Measurements from ENCODE around the gene DNAL4. TPM values are rescaled to one million over a fixed set of nuclear protein-coding genes. Genes with fewer than 3 reads are reported as not detected.

DNAL4 gene
- polyA plus RNA-seq, 1 donor (not counting 4 experiments of a cell fraction or from before 2014, with no cell fraction given) = 11.4 TPM

GRCh38 chr22:38777087-38777671 lies 16.8 kb downstream of the DNAL4 start:
- no peak for DNase-seq (ENCODE audit: low read depth, low spot score)
- Histone ChIP-seq H3K4me3 (ENCODE audit: control insufficient read depth in 2 of 3, extremely low read depth in 1 of 3, insufficient read depth in 2 of 3, low read depth in 1 of 3, low read length in 3 of 3) (no peak overlapping the region), H3K27ac (ENCODE audit: control insufficient read depth, insufficient read depth, low read length) (no peak overlapping the region), H3K9ac (ENCODE audit: control insufficient read depth, extremely low read depth, insufficient read depth, low read length) (no peak overlapping the region), H3K79me2 (ENCODE audit: control insufficient read depth, insufficient read depth, low read length) (no peaks in the 10 kb centered on the region), H4K20me1 (ENCODE audit: control insufficient read depth, extremely low read depth, insufficient read depth, low read length) (peaks cover 3% of the 10 kb centered on the region), H3K4me2 (ENCODE audit: control insufficient read depth, extremely low read depth, insufficient read depth, low read depth, low read length) (no peak overlapping the region), H2AFZ (ENCODE audit: control insufficient read depth, low read length) (no peak overlapping the region), H3K36me3 (ENCODE audit: control insufficient read depth in 2 of 2, extremely low read depth in 1 of 2, insufficient read depth in 2 of 2, low read length in 2 of 2) (peaks cover 0 to 3% of the 10 kb centered on the region in 2 experiments), H3K27me3 (ENCODE audit: control insufficient read depth, extremely low read depth, insufficient read depth, low read length) (no peaks in the 10 kb centered on the region), H3K9me3 (ENCODE audit: control insufficient read depth, low read depth, low read length) (no peaks in the 10 kb centered on the region), H3K4me1 (ENCODE audit: control insufficient read depth, extremely low read depth, insufficient read depth, low read length) (peaks cover 16% of the 10 kb centered on the region), H3K9me1 (ENCODE audit: control insufficient read depth, extremely low read depth, insufficient read depth, low read length) (no peaks in the 10 kb centered on the region)
- TF ChIP-seq EZH2 (IDR thresholded peaks at IDR 0.05; ENCODE audit: low read length) = no peak
- TF ChIP-seq, protein P1, sequence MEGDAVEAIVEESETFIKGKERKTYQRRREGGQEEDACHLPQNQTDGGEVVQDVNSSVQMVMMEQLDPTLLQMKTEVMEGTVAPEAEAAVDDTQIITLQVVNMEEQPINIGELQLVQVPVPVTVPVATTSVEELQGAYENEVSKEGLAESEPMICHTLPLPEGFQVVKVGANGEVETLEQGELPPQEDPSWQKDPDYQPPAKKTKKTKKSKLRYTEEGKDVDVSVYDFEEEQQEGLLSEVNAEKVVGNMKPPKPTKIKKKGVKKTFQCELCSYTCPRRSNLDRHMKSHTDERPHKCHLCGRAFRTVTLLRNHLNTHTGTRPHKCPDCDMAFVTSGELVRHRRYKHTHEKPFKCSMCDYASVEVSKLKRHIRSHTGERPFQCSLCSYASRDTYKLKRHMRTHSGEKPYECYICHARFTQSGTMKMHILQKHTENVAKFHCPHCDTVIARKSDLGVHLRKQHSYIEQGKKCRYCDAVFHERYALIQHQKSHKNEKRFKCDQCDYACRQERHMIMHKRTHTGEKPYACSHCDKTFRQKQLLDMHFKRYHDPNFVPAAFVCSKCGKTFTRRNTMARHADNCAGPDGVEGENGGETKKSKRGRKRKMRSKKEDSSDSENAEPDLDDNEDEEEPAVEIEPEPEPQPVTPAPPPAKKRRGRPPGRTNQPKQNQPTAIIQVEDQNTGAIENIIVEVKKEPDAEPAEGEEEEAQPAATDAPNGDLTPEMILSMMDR (optimal IDR thresholded peaks at IDR 0.05 in 1 of 3, IDR thresholded peaks at IDR 0.05 in 1 of 3, conservative IDR thresholded peaks at IDR 0.05 in 1 of 3; ENCODE audit: extremely low read depth in 1 of 3, insufficient read depth in 2 of 3, low read length in 3 of 3) = no peak
- dilution Hi-C loops (cut with MboI; ENCODE audit: extremely low pct_ligation_motif_present, low sequenced_read_pairs) = no loop called here
- FAIRE-seq = no peak

DNA sequence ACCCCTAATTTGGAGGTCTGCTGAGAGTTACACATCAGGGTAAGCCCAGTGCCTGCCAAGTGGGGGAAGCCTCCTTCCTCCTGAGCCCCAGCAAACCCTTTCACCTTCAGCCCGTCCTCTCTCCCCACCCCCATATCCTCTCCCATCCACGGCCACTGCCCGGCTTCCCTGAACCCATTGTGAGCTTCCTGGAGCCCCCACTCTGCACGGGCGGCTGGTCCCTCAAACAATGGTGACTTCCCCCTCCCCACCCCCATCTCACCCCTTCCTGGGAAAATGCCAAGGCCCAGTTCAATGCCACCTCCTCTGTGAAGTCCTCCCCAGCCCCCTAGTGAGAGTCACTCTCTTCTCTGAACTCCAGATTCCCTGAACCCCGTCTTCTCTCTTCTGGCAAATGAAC lies 17.9 kb downstream of the DNAL4 start:
- Histone ChIP-seq H3K4me2 (ENCODE audit: control insufficient read depth, extremely low read depth, insufficient read depth, low read depth, low read length) (no peak overlapping the region), H3K9ac (ENCODE audit: control insufficient read depth, extremely low read depth, insufficient read depth, low read length) (no peak overlapping the region), H3K4me1 (ENCODE audit: control insufficient read depth, extremely low read depth, insufficient read depth, low read length) (peaks cover 16% of the 10 kb centered on the region), H2AFZ (ENCODE audit: control insufficient read depth, low read length) (no peak overlapping the region), H3K36me3 (ENCODE audit: control insufficient read depth in 2 of 2, extremely low read depth in 1 of 2, insufficient read depth in 2 of 2, low read length in 2 of 2) (peaks cover 0 to 3% of the 10 kb centered on the region in 2 experiments), H3K79me2 (ENCODE audit: control insufficient read depth, insufficient read depth, low read length) (no peaks in the 10 kb centered on the region), H3K27me3 (ENCODE audit: control insufficient read depth, extremely low read depth, insufficient read depth, low read length) (no peaks in the 10 kb centered on the region), H3K9me1 (ENCODE audit: control insufficient read depth, extremely low read depth, insufficient read depth, low read length) (no peaks in the 10 kb centered on the region), H3K27ac (ENCODE audit: control insufficient read depth, insufficient read depth, low read length) (no peak overlapping the region), H4K20me1 (ENCODE audit: control insufficient read depth, extremely low read depth, insufficient read depth, low read length) (peaks cover 3% of the 10 kb centered on the region), H3K4me3 (ENCODE audit: control insufficient read depth in 2 of 3, extremely low read depth in 1 of 3, insufficient read depth in 2 of 3, low read depth in 1 of 3, low read length in 3 of 3) (no peak overlapping the region), H3K9me3 (ENCODE audit: control insufficient read depth, low read depth, low read length) (no peaks in the 10 kb centered on the region)
- TF ChIP-seq EZH2 (IDR thresholded peaks at IDR 0.05; ENCODE audit: low read length) = no peak
- TF ChIP-seq, protein P1 (optimal IDR thresholded peaks at IDR 0.05 in 1 of 3, IDR thresholded peaks at IDR 0.05 in 1 of 3, conservative IDR thresholded peaks at IDR 0.05 in 1 of 3; ENCODE audit: extremely low read depth in 1 of 3, insufficient read depth in 2 of 3, low read length in 3 of 3) = no peak
- DNase-seq (ENCODE audit: low read depth, low spot score) (no peak), FAIRE-seq (no peak)
- dilution Hi-C loops (cut with MboI; ENCODE audit: extremely low pct_ligation_motif_present, low sequenced_read_pairs) = no loop called here

Measured in keratinocyte (primary cell).